Ovary (tissue), 9 donors: ENCODE measurements around the gene MRPL17. TPM values are rescaled to one million over a fixed set of nuclear protein-coding genes. Genes with fewer than 3 reads are reported as not detected.

Experiments used
- DNase-seq, 5 donors: peaks; one replicate each; pipeline ENCODE4 v3.0.0-alpha.2; 2019 to 2020
- H3K27ac ChIP-seq, 2 donors: fragments of 200-600 bp; one replicate each; pipeline versions ENCODE4 v1.5.1 to v1.8.0; 2019 to 2022
- H3K27me3 ChIP-seq: fragments of 200-600 bp; one replicate; pipeline ENCODE4 v1.8.0; 2022
- H3K36me3 ChIP-seq: fragments of 200-600 bp; sonication (generic); one replicate; pipeline ENCODE4 v1.5.1; 2019
- H3K4me1 ChIP-seq: one replicate; pipeline ENCODE4 v1.8.1; 2013; ENCODE audit warnings: mild to moderate bottlenecking, moderate library complexity; ENCODE audit not compliant: insufficient read depth
- H3K4me3 ChIP-seq: fragments of 200-600 bp; sonication (generic); one replicate; pipeline ENCODE4 v1.5.1; 2017
- H3K9me3 ChIP-seq, 2 donors: fragments of 200-600 bp in 1 of 2; sonication (generic) in 1 of 2; one replicate each; pipeline versions ENCODE4 v1.5.1 to v1.8.1; 2013 to 2019; ENCODE audit warnings: mild to moderate bottlenecking in 1 of 2, moderate library complexity in 1 of 2
- EP300 ChIP-seq: sonication (generic); formaldehyde crosslinking; IDR thresholded peaks from one replicate; pipeline ENCODE4 v1.6.1; 2017; ENCODE audit warnings: antibody characterized with exemption
- POLR2A ChIP-seq: fragments of 450-650 bp; IDR thresholded peaks from one replicate; pipeline ENCODE4 v1.6.1; 2017; ENCODE audit warnings: antibody characterized with exemption, mild to moderate bottlenecking, moderate library complexity
- WGBS, 3 donors: extraction: QIAGEN DNeasy Blood & Tissue Kit in 1 of 3; methylation state at CpG; one replicate each; pipeline versions ENCODE4 v1.1.5 to v1.1.7; 2013 to 2017; 5-methylcytosine and 5-hydroxymethylcytosine counted together
- intact Hi-C, 4 donors: fragments of 100-400 bp; cut with DNase I; formaldehyde crosslinking; loops; one replicate each; pipeline versions ENCODE4 v1.11.0 to v1.15.1; 2022 to 2023
- polyA plus RNA-seq, 2 donors: library from polyadenylated mRNA; stranded (reverse); fragments of 200-250 nt in 1 of 2; fragments of 350-450 nt in 1 of 2; fragmentation: Illumina TruSeq in 1 of 2; extraction: RNeasy Lipid Tissue Mini Kit (QIAGEN cat#74804) in 1 of 2; gene quantifications; one replicate each; pipeline ENCODE4 v1.2.3, GENCODE V29; 2013 to 2014
- total RNA-seq, 7 donors: library from RNA; depleted of rRNA in 2 of 7; stranded (reverse); fragments of >200 nt in 2 of 7; fragmentation: NEBNext Ultra II Directional in 3 of 7; extraction: Animal tissue kit (Norgen Biotek cat#: 25700) in 3 of 7; gene quantifications; one replicate each; pipeline versions ENCODE4 v1.1.0 to v1.2.4, GENCODE V29; 2016 to 2023
- TF ChIP-seq, protein P1 (sequence below), 3 donors: fragments of 450-650 bp in 2 of 3; fragments of 200-600 bp in 1 of 3; IDR thresholded peaks; one replicate each; pipeline versions ENCODE4 v1.5.1 to v1.8.0; 2016 to 2022; ENCODE audit warnings: antibody characterized with exemption in 3 of 3, mild to moderate bottlenecking in 1 of 3
- donor health status: DM: no; HTN: no; CAD: no; lungs with moderate emphysema.
- donor health status: DM: no; HTN: no; CAD: no.
- donor health status: Bipolar disorder and iron deficiency.
- donor health status: DM: yes; HTN: yes; CAD: no.
- donor health status: DM: no; HTN: no; CAD: no.
- donor health status: DM: yes; HTN: yes; CAD: no.

The MRPL17 gene
- total and polyA plus RNA-seq, 9 donors: 23.0 to 37.9 (median 30.1) TPM

GRCh38 chr11:6677018-6677417 lies 6.1 kb downstream of the MRPL17 start:
- H3K9me3 ChIP-seq: no peaks in the 10 kb centered on the region
- DNase-seq: no peak
- TF ChIP-seq, protein P1, sequence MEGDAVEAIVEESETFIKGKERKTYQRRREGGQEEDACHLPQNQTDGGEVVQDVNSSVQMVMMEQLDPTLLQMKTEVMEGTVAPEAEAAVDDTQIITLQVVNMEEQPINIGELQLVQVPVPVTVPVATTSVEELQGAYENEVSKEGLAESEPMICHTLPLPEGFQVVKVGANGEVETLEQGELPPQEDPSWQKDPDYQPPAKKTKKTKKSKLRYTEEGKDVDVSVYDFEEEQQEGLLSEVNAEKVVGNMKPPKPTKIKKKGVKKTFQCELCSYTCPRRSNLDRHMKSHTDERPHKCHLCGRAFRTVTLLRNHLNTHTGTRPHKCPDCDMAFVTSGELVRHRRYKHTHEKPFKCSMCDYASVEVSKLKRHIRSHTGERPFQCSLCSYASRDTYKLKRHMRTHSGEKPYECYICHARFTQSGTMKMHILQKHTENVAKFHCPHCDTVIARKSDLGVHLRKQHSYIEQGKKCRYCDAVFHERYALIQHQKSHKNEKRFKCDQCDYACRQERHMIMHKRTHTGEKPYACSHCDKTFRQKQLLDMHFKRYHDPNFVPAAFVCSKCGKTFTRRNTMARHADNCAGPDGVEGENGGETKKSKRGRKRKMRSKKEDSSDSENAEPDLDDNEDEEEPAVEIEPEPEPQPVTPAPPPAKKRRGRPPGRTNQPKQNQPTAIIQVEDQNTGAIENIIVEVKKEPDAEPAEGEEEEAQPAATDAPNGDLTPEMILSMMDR (IDR thresholded peaks at IDR 0.05): no peak
- TF ChIP-seq POLR2A (no peak), EP300 (no peak)
- intact Hi-C loops: no loop called here
- peaks cover 1% of the 10 kb centered on the region for H3K4me1 ChIP-seq
- WGBS, 3 donors: 75 to 80% (median 75%) methylated on average over 3 of the region's 3 CpGs
- no peaks in the 10 kb centered on the region for H3K36me3 ChIP-seq
- no peak overlapping the region for H3K4me3 ChIP-seq
- no peaks in the 10 kb centered on the region for H3K27me3 ChIP-seq
- no peak overlapping the region for H3K27ac ChIP-seq

DNA sequence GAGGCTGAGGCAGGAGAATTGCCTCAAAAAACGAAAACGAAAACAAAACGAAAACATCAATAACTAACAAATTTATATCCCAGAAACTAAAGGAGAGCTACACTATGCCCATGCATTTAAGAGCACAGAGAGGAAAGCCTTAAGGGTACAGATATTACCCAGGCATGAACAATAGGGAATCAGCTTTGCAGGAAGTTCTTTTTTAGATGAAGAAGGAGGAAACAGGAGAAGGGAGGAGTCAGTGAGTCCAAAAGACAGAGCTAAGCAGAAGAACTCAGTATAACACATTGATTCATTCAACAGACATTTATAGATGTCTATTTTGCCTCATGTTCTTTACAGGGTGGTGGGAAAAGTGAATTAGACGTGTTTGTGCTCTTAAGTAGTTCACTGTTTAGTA lies 8.3 kb downstream of the MRPL17 start:
- Histone ChIP-seq H3K4me1 (no peaks in the 10 kb centered on the region), H3K27ac (no peak overlapping the region), H3K9me3 (no peaks in the 10 kb centered on the region), H3K27me3 (no peaks in the 10 kb centered on the region), H3K36me3 (no peaks in the 10 kb centered on the region), H3K4me3 (no peak overlapping the region)
- intact Hi-C loops: no loop called here
- DNase-seq: no peak
- TF ChIP-seq, protein P1 (IDR thresholded peaks at IDR 0.05): no peak
- no peak for TF ChIP-seq POLR2A
- TF ChIP-seq EP300: no peak
- 85 to 88% (median 86%) methylated on average over 4 of the region's 4 CpGs for WGBS, 3 donors

DNA sequence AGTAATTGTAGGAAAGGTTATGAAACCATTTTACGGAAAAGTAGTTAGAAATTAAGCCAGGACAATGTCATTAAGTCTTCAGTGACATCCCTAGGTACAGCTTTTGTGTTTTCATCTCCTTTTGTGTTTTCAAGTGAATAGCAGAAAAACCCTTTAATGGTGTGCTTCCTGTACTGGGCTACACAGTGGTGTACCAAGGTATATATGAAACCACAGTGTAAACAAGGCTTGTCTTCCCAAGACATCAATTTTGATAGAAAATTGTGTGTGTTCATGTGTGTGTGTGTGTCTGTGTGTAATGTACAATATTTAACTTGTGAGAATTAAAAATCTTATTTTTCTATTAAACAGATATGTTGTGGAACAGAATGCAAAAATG lies 8.9 kb downstream of the MRPL17 start:
- Histone ChIP-seq H3K36me3 (no peaks in the 10 kb centered on the region), H3K27ac (no peak overlapping the region), H3K27me3 (no peaks in the 10 kb centered on the region), H3K4me1 (no peaks in the 10 kb centered on the region), H3K4me3 (no peak overlapping the region), H3K9me3 (no peaks in the 10 kb centered on the region)
- WGBS, 3 donors: 94 to 96% (median 95%) methylated on average over 1 of the region's 1 CpG
- TF ChIP-seq, protein P1 (IDR thresholded peaks at IDR 0.05): no peak
- no peak for TF ChIP-seq POLR2A
- no peak for TF ChIP-seq EP300
- DNase-seq: no peak
- intact Hi-C loops: no loop called here

GRCh38 chr11:6673523-6674218 lies 9.5 kb downstream of the MRPL17 start:
- Histone ChIP-seq H3K9me3 (no peaks in the 10 kb centered on the region), H3K27me3 (no peaks in the 10 kb centered on the region), H3K4me1 (no peaks in the 10 kb centered on the region), H3K36me3 (no peaks in the 10 kb centered on the region), H3K27ac (no peak overlapping the region), H3K4me3 (no peak overlapping the region)
- no peak for DNase-seq
- intact Hi-C loops: no loop called here
- TF ChIP-seq, protein P1 (IDR thresholded peaks at IDR 0.05): no peak
- TF ChIP-seq POLR2A (no peak), EP300 (no peak)
